Endodermal cell (in vitro differentiated cells): ENCODE data around the gene MMADHC. TPM values are rescaled to one million over a fixed set of nuclear protein-coding genes. Genes with fewer than 3 reads are reported as not detected.

Experiments
- DNase-seq: peaks from one replicate; pipeline ENCODE4 v3.0.0-alpha.2; 2017
- H3K27ac ChIP-seq: 2 replicates; pipeline ENCODE4 v1.5.1; 2013; ENCODE audit warnings: mild to moderate bottlenecking, low read depth, low read length, moderate library complexity
- H3K27me3 ChIP-seq: 2 replicates; pipeline ENCODE4 v1.6.1; 2013; ENCODE audit warnings: mild to moderate bottlenecking, low read length, moderate library complexity; ENCODE audit not compliant: insufficient read depth, control insufficient read depth, poor library complexity, severe bottlenecking
- H3K36me3 ChIP-seq: 2 replicates; pipeline ENCODE4 v1.7.0; 2013; ENCODE audit warnings: mild to moderate bottlenecking, low read length, moderate library complexity; ENCODE audit not compliant: control insufficient read depth, insufficient read depth
- H3K4me1 ChIP-seq: one replicate; pipeline ENCODE4 v1.7.0; 2013; ENCODE audit warnings: low read length; ENCODE audit not compliant: control insufficient read depth, insufficient read depth
- H3K4me3 ChIP-seq: 2 replicates; pipeline ENCODE4 v1.5.1; 2013; ENCODE audit warnings: mild to moderate bottlenecking, low read length, moderate library complexity
- H3K9ac ChIP-seq: 2 replicates; pipeline ENCODE4 v1.6.1; 2013; ENCODE audit warnings: mild to moderate bottlenecking, low read length, moderate library complexity; ENCODE audit not compliant: poor library complexity, severe bottlenecking; ENCODE audit errors: extremely low read depth
- H3K9me3 ChIP-seq: 2 replicates; pipeline ENCODE4 v1.6.1; 2013; ENCODE audit warnings: mild to moderate bottlenecking, low read length, moderate library complexity; ENCODE audit not compliant: control insufficient read depth
- H3K27ac Mint-ChIP-seq: 2 replicates; pipeline ENCODE4 v1.8.0; 2020; ENCODE audit warnings: mixed read lengths
- H3K27me3 Mint-ChIP-seq: 2 replicates; pipeline ENCODE4 v1.8.0; 2021; ENCODE audit warnings: mild to moderate bottlenecking, mixed read lengths; ENCODE audit not compliant: insufficient read depth
- H3K36me3 Mint-ChIP-seq: 2 replicates; pipeline ENCODE4 v1.8.0; 2020; ENCODE audit warnings: low read depth, mixed read lengths
- H3K4me1 Mint-ChIP-seq: 2 replicates; pipeline ENCODE4 v1.8.0; 2020; ENCODE audit warnings: mixed read lengths
- H3K4me3 Mint-ChIP-seq: 2 replicates; pipeline ENCODE4 v1.8.0; 2020; ENCODE audit warnings: mild to moderate bottlenecking, moderate library complexity, mixed read lengths
- H3K9me3 Mint-ChIP-seq: 2 replicates; pipeline ENCODE4 v1.8.0; 2020; ENCODE audit warnings: mild to moderate bottlenecking, mixed read lengths
- CTCF ChIP-seq: fragments of 200-600 bp; sonication (generic); conservative IDR thresholded peaks from 2 replicates; pipeline ENCODE4 v1.5.0; 2021; ENCODE audit warnings: antibody characterized with exemption, mild to moderate bottlenecking
- WGBS, 2 experiments: methylation state at CpG; one replicate each; pipeline versions ENCODE4 v1.1.5 to v1.1.7; 2013; ENCODE audit warnings: missing lambda C conversion rate in 2 of 2, mixed read lengths in 1 of 2; ENCODE audit not compliant: insufficient coverage in 1 of 2, insufficient read length in 1 of 2; 5-methylcytosine and 5-hydroxymethylcytosine counted together
- long read RNA-seq, 4 experiments: library from polyadenylated mRNA in 2 of 4; library from RNA in 1 of 4; library from capped mRNA in 1 of 4; stranded (forward) in 3 of 4; unstranded in 1 of 4; transcript quantifications; one replicate each; pipeline ENCODE4 v2.0.0, GENCODE V29; 2020 to 2021; ENCODE audit warnings: inconsistent platforms in 1 of 4
- polyA plus RNA-seq, 2 experiments: library from polyadenylated mRNA; stranded (reverse); fragments of 50-300 nt; gene quantifications; one replicate each; pipeline ENCODE4 v1.2.3, GENCODE V29; 2013
- total RNA-seq, 2 donors: library from RNA; stranded (reverse); fragmentation: NEBNext Ultra II Directional in 1 of 2; extraction: Animal tissue kit (Norgen Biotek cat#: 25700) in 1 of 2; gene quantifications; 2 replicates in 1 of 2; 3 replicates in 1 of 2; pipeline ENCODE4 v1.2.1, GENCODE V29; 2021

Gene MMADHC
- 100 to 1,000 TPM; 105 to 108 TPM for total RNA-seq
- 105 TPM for polyA plus RNA-seq (2013, experiment 1 of 2)
- 102 TPM for polyA plus RNA-seq (2013, experiment 2 of 2)
- long read RNA-seq, experiment 1, transcript MMADHC-201 (8 exons, 1,436 nt), result major isoform, 53 of 78 reads
- long read RNA-seq, experiment 1, partial matches to known transcripts, result 11 of 78 reads
- long read RNA-seq, experiment 1, other reads (novel, unspliced or antisense), result 9 of 78 reads
- long read RNA-seq, experiment 2, transcript MMADHC-201 (8 exons, 1,436 nt), result major isoform, 82 of 91 reads
- long read RNA-seq, experiment 2, partial matches to known transcripts, result 2 of 91 reads
- long read RNA-seq, experiment 2, other reads (novel, unspliced or antisense), result 5 of 91 reads
- long read RNA-seq, experiment 3, transcript MMADHC-201 (8 exons, 1,436 nt), result major isoform, 319 of 353 reads
- long read RNA-seq, experiment 3, transcript MMADHC-203 (7 exons, 1,726 nt), result minor isoform, 23 of 353 reads
- long read RNA-seq, experiment 3, partial matches to known transcripts, result 3 of 353 reads
- long read RNA-seq, experiment 3, other reads (novel, unspliced or antisense), result 8 of 353 reads
- long read RNA-seq, experiment 4, transcript MMADHC-201 (8 exons, 1,436 nt), result major isoform, 472 of 500 reads
- long read RNA-seq, experiment 4, transcript MMADHC-203 (7 exons, 1,726 nt), result minor isoform, 10 of 500 reads
- long read RNA-seq, experiment 4, partial matches to known transcripts, result 5 of 500 reads
- long read RNA-seq, experiment 4, other reads (novel, unspliced or antisense), result 11 of 500 reads

GRCh38 chr2:149587220-149587949 lies at the start of gene MMADHC:
MMADHC (minus strand) TSS chr2:149587775; CDS start chr2:149587097, 678 bp downstream.
- Mint-ChIP-seq H3K27ac (peak within 1 kb of the TSS; percentile 99), H3K27me3 (peaks cover 5% of the 10 kb centered on the region), H3K36me3 (peaks cover 24% of the 10 kb centered on the region), H3K4me3 (peak within 1 kb of the TSS; percentile 93), H3K4me1 (peaks cover 18% of the 10 kb centered on the region), H3K9me3 (no peaks in the 10 kb centered on the region)
- H3K4me3 ChIP-seq, result peak within 1 kb of the TSS; percentile 99
- DNase-seq, result peak; percentile 98
- H3K36me3 ChIP-seq, result peaks cover 34% of the 10 kb centered on the region
- H3K27ac ChIP-seq, result peak within 1 kb of the TSS; percentile 84
- H3K27me3 ChIP-seq, result no peaks in the 10 kb centered on the region
- no peak for TF ChIP-seq CTCF
- H3K9ac ChIP-seq, result peak within 1 kb of the TSS; percentile 98
- H3K9me3 ChIP-seq, result no peaks in the 10 kb centered on the region
- WGBS, 2 experiments, result 0% methylated on average over 17 to 45 of the region's 45 CpGs
- H3K4me1 ChIP-seq, result no peaks in the 10 kb centered on the region

GRCh38 chr2:149634103-149634502 lies 46.5 kb upstream of the MMADHC start:
- H3K9me3 ChIP-seq, result no peaks in the 10 kb centered on the region
- H3K27ac ChIP-seq, result no peak overlapping the region
- H3K4me3 ChIP-seq, result no peak overlapping the region
- Mint-ChIP-seq H3K4me3 (no peak overlapping the region), H3K27ac (no peak overlapping the region), H3K4me1 (no peaks in the 10 kb centered on the region), H3K9me3 (peaks cover 6% of the 10 kb centered on the region), H3K36me3 (no peaks in the 10 kb centered on the region), H3K27me3 (no peaks in the 10 kb centered on the region)
- DNase-seq, result no peak
- H3K9ac ChIP-seq, result no peak overlapping the region
- no peaks in the 10 kb centered on the region for H3K4me1 ChIP-seq
- no peaks in the 10 kb centered on the region for H3K36me3 ChIP-seq
- 93 to 100% methylated on average over 1 to 5 of the region's 5 CpGs for WGBS, 2 experiments
- no peak for TF ChIP-seq CTCF
- no peaks in the 10 kb centered on the region for H3K27me3 ChIP-seq

- WGBS, 2 experiments, result 89% methylated on average over 1 of the region's 1 CpG; no CpG with 5 or more reads in 1 of the 2 experiments
- Mint-ChIP-seq H3K4me1 (peaks cover 9% of the 10 kb centered on the region), H3K27me3 (no peaks in the 10 kb centered on the region), H3K4me3 (no peak overlapping the region), H3K27ac (no peak overlapping the region), H3K36me3 (no peaks in the 10 kb centered on the region), H3K9me3 (no peaks in the 10 kb centered on the region)
- Histone ChIP-seq H3K27ac (no peak overlapping the region), H3K4me3 (no peak overlapping the region), H3K36me3 (no peaks in the 10 kb centered on the region), H3K27me3 (no peaks in the 10 kb centered on the region), H3K4me1 (no peaks in the 10 kb centered on the region), H3K9me3 (no peaks in the 10 kb centered on the region), H3K9ac (no peak overlapping the region)
- TF ChIP-seq CTCF, result no peak
- no peak for DNase-seq
Measured at GRCh38 chr2:149630445-149630844, 42.9 kb upstream of the MMADHC start.
